ENCODE data around the gene KCNQ5.

KCNQ5 gene

GRCh38 chr6:72683797-72684196 is 61.9 kb downstream of the KCNQ5 start:
- no peak for DNase-seq

- DNase-seq = no peak
Observed at GRCh38 chr6:72689107-72689954, 67.5 kb downstream of the KCNQ5 start.

DNA sequence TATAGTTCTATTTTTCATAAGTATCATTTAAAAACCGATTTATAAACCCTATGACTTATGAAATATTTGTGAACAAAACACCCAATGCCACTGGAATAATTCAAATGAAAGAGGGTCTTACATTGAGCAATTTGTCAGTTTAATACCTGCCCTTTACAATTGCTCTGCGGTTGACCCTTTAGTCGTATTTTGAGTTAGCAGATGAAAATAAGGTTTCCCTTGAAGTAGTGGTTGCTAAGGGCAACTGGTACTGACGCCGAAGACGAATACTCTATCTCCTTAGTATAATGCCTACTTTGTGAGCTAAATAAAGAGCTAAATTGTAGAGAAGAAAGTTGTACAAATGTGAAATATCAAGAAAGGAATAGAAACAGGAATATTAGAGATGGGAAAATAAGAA is 69.4 kb downstream of the KCNQ5 start:
- no peak for DNase-seq

- no peak for DNase-seq
Observed at GRCh38 chr6:72696055-72696454, 74.2 kb downstream of the KCNQ5 start.

- DNase-seq = peak; percentile 54
Observed at GRCh38 chr6:72699159-72699558, 77.3 kb downstream of the KCNQ5 start.

GRCh38 chr6:72702421-72702820 is 80.6 kb downstream of the KCNQ5 start:
- no peak for DNase-seq

DNA sequence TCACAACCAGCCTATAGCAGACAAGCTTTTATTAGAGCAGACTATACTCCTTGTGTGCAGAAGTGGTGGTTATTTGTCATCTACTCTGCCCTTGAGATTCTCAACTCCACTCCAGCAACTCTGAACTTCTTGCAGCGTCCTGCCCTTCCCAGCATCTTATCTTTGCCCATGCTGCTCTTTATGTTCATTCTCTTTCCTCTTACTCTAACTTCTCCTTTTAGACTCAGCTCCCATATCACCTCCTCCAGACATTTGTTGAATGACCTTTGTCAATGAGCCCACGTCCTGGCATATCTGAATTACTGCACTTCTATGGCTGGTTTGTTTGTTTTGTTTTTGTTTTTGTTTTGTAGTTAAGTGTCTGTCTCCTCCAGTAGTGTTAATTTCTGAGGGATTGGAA is 81.2 kb downstream of the KCNQ5 start:
- no peak for DNase-seq

DNA sequence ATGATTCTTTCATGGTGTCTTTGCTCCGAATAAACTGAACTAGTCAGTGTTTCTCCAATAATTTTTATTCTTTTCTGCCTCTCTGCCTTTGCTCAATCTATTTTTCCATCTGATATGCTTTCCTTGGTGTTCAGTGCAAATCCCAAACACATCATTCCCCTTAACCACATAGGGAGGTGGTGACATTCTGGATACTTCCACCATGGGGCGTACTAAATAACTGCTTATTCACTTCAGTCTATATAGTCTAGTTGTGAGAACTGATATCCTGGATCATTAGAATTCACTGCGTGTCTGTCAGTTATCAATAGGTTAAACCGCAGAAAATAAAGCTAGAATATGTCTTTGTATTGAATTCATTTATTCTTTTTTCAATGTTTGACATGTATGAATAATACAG is 83.1 kb downstream of the KCNQ5 start:
- DNase-seq = peak; percentile 15

GRCh38 chr6:72709431-72709830 is 87.6 kb downstream of the KCNQ5 start:
- no peak for DNase-seq

GRCh38 chr6:72711731-72712130 is 89.9 kb downstream of the KCNQ5 start:
- DNase-seq = no peak

GRCh38 chr6:72712910-72713309 is 91.0 kb downstream of the KCNQ5 start:
- no peak for DNase-seq

DNA sequence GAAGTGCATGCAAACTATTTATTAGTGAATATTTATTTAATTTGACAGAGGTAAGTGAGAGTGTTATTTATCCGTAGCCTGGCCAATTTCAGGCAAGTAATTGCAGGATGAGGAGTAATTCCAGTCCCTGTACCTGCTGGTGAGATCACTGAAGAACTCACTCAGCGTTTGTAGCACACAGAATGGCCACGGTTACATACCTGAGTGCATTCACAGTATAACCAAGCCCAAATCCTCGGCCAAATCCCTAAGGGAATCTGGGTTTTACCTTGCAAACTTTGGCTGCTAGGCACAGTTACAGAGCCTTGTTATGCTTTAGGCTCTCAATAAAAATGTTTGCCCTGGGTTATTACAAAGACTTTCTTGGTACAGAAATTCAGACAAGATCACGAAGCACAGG is 93.3 kb downstream of the KCNQ5 start:
- DNase-seq = no peak

- DNase-seq = peak; percentile 33
Observed at GRCh38 chr6:72716916-72717315, 95.1 kb downstream of the KCNQ5 start.

DNA sequence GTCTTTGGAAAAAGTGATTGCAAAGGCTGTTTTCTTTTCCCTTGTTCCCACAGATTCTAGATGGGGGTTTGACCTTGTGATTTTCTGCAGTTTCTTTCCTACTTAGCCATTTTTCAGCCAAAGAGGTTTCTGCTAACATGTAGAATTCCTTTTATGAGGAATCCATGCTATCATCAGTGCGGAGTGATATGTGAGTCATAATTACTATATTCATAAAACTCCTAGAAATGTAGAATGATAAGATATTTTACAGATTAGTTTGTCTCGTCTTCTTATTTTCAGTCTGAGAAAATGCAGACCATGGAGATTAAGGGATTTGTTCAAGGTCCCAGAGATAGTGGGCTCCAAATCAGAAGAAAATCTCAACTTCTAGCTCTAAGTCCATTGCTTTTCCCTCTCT is 98.6 kb downstream of the KCNQ5 start:
- DNase-seq = peak; percentile 73

DNA sequence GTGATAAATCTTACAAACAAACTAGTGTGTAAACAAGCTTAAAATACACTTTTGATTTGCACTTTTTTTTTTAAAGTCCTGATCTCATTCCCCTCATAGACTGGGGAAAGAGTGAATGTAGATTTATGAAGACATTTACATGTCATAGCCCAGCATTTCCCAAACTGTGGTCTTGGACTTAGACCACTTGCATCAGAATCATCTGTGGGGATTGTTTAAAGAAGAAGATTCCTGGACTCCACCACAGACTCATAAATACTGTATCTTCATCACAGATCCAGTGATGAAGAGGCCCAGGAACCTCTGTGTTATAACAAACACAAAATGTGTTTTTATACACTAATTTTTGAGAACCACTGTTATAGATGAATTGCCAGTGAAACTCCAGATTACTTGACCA is 99.5 kb downstream of the KCNQ5 start:
- no peak for DNase-seq

DNA sequence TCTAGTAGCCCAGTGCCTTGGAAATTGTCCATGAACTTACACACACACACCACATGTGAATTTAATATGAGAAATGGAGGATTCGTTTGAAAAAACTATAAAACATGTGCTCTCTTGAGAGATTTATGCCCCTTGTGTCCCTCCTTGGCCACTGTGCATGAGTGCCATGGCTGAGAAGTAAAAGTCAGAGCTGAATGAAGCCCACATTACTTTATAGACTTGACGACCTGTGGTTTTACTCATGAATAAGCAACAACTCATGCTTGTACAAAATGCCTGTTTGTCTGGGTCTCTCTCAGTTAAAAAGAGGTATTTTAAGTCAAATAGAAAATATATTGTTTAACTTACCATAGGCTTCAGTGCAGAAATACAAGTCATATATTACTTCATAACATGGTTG is 102.7 kb downstream of the KCNQ5 start:
- DNase-seq = peak; percentile 38

DNA sequence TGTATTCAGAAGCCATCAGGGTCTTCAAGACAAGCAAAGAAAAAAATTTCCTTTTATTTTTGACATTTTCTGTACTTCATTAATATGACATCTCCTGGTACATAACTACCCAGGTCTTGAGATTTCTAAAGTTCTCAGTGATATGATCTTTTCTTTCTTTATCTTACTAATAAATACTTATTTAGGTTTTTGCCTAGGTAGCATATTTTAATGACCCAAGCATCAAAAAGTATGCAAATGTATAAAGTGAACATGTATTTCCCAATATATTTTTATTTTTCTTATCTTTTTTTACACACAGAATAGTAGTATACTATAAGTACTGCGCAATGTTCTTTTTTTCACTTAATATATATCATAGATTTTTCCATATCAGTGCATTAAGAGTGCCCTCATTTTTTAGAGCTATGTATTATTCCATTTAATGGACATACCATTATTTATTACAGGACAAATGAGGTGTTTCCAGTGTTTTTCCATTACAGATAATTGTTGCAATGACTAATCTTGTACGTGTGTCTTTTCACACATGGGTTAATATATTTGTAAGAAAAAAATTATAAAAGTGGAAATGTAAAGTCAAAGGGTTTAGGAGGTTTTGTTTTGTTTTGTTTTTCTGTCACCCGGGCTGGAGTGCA is 107.0 kb downstream of the KCNQ5 start:
- no peak for DNase-seq

- peak; percentile 40 for DNase-seq
Observed at GRCh38 chr6:72733045-72733444, 111.2 kb downstream of the KCNQ5 start.

DNA sequence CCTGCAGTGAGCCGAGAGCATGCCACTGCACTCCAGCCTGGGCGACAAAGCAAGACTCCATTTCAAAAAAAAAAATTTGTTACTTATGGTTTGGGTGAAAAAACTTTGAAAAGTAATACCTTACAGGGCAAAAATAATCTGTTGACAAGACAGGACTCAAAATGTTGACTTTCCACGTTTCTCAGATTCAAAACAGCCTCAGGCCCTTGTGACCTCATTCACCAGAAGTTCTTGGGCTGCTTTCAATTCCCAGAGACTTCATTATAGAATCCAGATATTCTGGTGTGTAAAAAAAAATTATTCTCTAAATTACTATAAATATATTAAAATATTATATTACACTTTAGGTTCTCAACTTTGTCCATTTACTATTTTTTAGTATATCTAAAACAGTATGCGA is 116.2 kb downstream of the KCNQ5 start:
- no peak for DNase-seq

- no peak for DNase-seq
Observed at GRCh38 chr6:72739368-72739779, 117.5 kb downstream of the KCNQ5 start.

- DNase-seq = no peak
Observed at GRCh38 chr6:72740135-72740534, 118.3 kb downstream of the KCNQ5 start.

GRCh38 chr6:72741083-72741482 is 119.2 kb downstream of the KCNQ5 start:
- no peak for DNase-seq

- DNase-seq = no peak
Observed at GRCh38 chr6:72742001-72742673, 120.3 kb downstream of the KCNQ5 start.

- peak; percentile 37 for DNase-seq
Observed at GRCh38 chr6:72746276-72746675, 124.4 kb downstream of the KCNQ5 start.
